Measurements from ENCODE around the gene DPP4. TPM values are rescaled to one million over a fixed set of nuclear protein-coding genes. Genes with fewer than 3 reads are reported as not detected.
A peak's percentile ranks its signal among the peaks of the same experiment; 100 is the strongest.

DPP4 gene
- total RNA-seq, 2 experiments from 2014 or later, result not detected

GRCh38 chr2:162063899-162064298 is 10.1 kb downstream of the DPP4 start:
- peak overlapping the region; percentile 37 for H3K4me2 ChIP-seq (ENCODE audit: low read length)

GRCh38 chr2:162063281-162063680 is 10.7 kb downstream of the DPP4 start:
- Histone ChIP-seq H3K27ac (ENCODE audit: low read depth, low read length, poor library complexity, severe bottlenecking) (no peak overlapping the region), H3K79me2 (ENCODE audit: insufficient read depth, low read depth, low read length) (no peaks in the 10 kb centered on the region), H3K4me3 (ENCODE audit: low read depth, low read length, poor library complexity, severe bottlenecking) (no peak overlapping the region), H3K4me1 (ENCODE audit: insufficient read depth, low read length, poor library complexity, severe bottlenecking) (peaks cover 6% of the 10 kb centered on the region), H4K20me1 (ENCODE audit: insufficient read depth, low read length) (no peaks in the 10 kb centered on the region), H3K36me3 (ENCODE audit: insufficient read depth, low read length) (no peaks in the 10 kb centered on the region), H3K9me2 (ENCODE audit: insufficient read depth, low read length) (no peaks in the 10 kb centered on the region), H3K9me3 (ENCODE audit: low read length) (no peaks in the 10 kb centered on the region), H2AFZ (ENCODE audit: low read length) (no peak overlapping the region), H3K4me2 (ENCODE audit: low read length) (peak overlapping the region; percentile 37; the same call in 1 of the 2 replicates)
- ChIA-PET CTCF (ENCODE audit: unreplicated experiment) (no interaction called here), POLR2A (no interaction called here)
- no TSS peak for BruUV-seq (replicated peaks)
- DNase-seq (ENCODE audit: low spot score), result no peak
- no peak for TF ChIP-seq EZH2phosphoT487 (IDR thresholded peaks at IDR 0.05; ENCODE audit: borderline replicate concordance, low read depth, low read length)
- intact Hi-C loops (cut with micrococcal nuclease; ENCODE audit: unreplicated experiment), result no loop called here

More at GRCh38 chr2:162063899-162064298, 10.1 kb downstream of the DPP4 start:
- Histone ChIP-seq H4K20me1 (ENCODE audit: insufficient read depth, low read length) (no peaks in the 10 kb centered on the region), H3K9me3 (ENCODE audit: low read length) (no peaks in the 10 kb centered on the region), H3K27ac (ENCODE audit: low read depth, low read length, poor library complexity, severe bottlenecking) (no peak overlapping the region), H3K4me1 (ENCODE audit: insufficient read depth, low read length, poor library complexity, severe bottlenecking) (peaks cover 6% of the 10 kb centered on the region), H3K4me3 (ENCODE audit: low read depth, low read length, poor library complexity, severe bottlenecking) (no peak overlapping the region), H2AFZ (ENCODE audit: low read length) (0 out of 2 replicates have a peak overlapping the region, but pooled peaks have one; percentile 27), H3K36me3 (ENCODE audit: insufficient read depth, low read length) (no peaks in the 10 kb centered on the region), H3K9me2 (ENCODE audit: insufficient read depth, low read length) (no peaks in the 10 kb centered on the region), H3K79me2 (ENCODE audit: insufficient read depth, low read depth, low read length) (no peaks in the 10 kb centered on the region)
- intact Hi-C loops (cut with micrococcal nuclease; ENCODE audit: unreplicated experiment), result no loop called here
- POLR2A ChIA-PET, result no interaction called here
- peak; percentile 15 for DNase-seq (ENCODE audit: low spot score)
- CTCF ChIA-PET (ENCODE audit: unreplicated experiment), result no interaction called here
- no TSS peak for BruUV-seq (replicated peaks)
- TF ChIP-seq EZH2phosphoT487 (IDR thresholded peaks at IDR 0.05; ENCODE audit: borderline replicate concordance, low read depth, low read length) (no peak), CTCF (conservative IDR thresholded peaks at IDR 0.05; ENCODE audit: low read length) (no peak)

- Histone ChIP-seq H3K36me3 (ENCODE audit: insufficient read depth, low read length) (no peaks in the 10 kb centered on the region), H3K79me2 (ENCODE audit: insufficient read depth, low read depth, low read length) (no peaks in the 10 kb centered on the region), H3K4me2 (ENCODE audit: low read length) (no peak overlapping the region), H3K9me2 (ENCODE audit: insufficient read depth, low read length) (no peaks in the 10 kb centered on the region), H3K9me3 (ENCODE audit: low read length) (no peaks in the 10 kb centered on the region), H4K20me1 (ENCODE audit: insufficient read depth, low read length) (no peaks in the 10 kb centered on the region), H3K4me1 (ENCODE audit: insufficient read depth, low read length, poor library complexity, severe bottlenecking) (peaks cover 6% of the 10 kb centered on the region), H2AFZ (ENCODE audit: low read length) (no peak overlapping the region), H3K27ac (ENCODE audit: low read depth, low read length, poor library complexity, severe bottlenecking) (no peak overlapping the region), H3K4me3 (ENCODE audit: low read depth, low read length, poor library complexity, severe bottlenecking) (no peak overlapping the region)
- intact Hi-C loops (cut with micrococcal nuclease; ENCODE audit: unreplicated experiment), result no loop called here
- TF ChIP-seq CTCF (conservative IDR thresholded peaks at IDR 0.05; ENCODE audit: low read length) (no peak), EZH2phosphoT487 (IDR thresholded peaks at IDR 0.05; ENCODE audit: borderline replicate concordance, low read depth, low read length) (no peak)
- CTCF ChIA-PET (ENCODE audit: unreplicated experiment), result no interaction called here
- POLR2A ChIA-PET, result interaction anchor here (0.6 kb wide), 1 partner anchor 672 kb away, joined by 3 read pairs; no protein-coding TSS in a partner anchor
- no TSS peak for BruUV-seq (replicated peaks)
- no peak for DNase-seq (ENCODE audit: low spot score)
These were observed 11.5 kb downstream of the DPP4 start for GRCh38 chr2:162062559-162062958.

Measured in OCI-LY7 (cell line).